Panc1 (cell line): ENCODE measurements around the gene NLRP10. TPM values are rescaled to one million over a fixed set of nuclear protein-coding genes. Genes with fewer than 3 reads are reported as not detected.

Source experiments
- ATAC-seq: fragments of 200-7000 bp; cut with Tn5 transposase; 2 replicates; pipeline ENCODE4 v1.9.1; 2020; ENCODE audit warnings: mild to moderate bottlenecking, moderate library complexity
- BruUV-seq: library from RNA; stranded (reverse); fragments of 400-500 nt; replicated peaks from 2 replicates; lab custom pipeline; 2021; lab: Mats Ljungman, UMichigan
- CTCF ChIA-PET: fragments of 300-600 bp; sonication (Branson Sonifier 250); formaldehyde crosslinking; loops from one replicate; lab custom pipeline; 2022; ENCODE audit warnings: antibody characterized with exemption; lab: Charles Lee
- POLR2A ChIA-PET: fragments of 300-600 bp; sonication (Branson Sonifier 250); formaldehyde crosslinking; loops from one replicate; lab custom pipeline; 2022; ENCODE audit warnings: antibody characterized with exemption; lab: Charles Lee
- DNase-seq: peaks from one replicate; pipeline ENCODE4 v3.0.0-alpha.2; 2010; ENCODE audit warnings: low read depth, low spot score
- H3K27ac ChIP-seq: 2 replicates; pipeline ENCODE4 v1.5.1; 2011; ENCODE audit warnings: mild to moderate bottlenecking, low read length, inconsistent platforms
- H3K27me3 ChIP-seq: fragments of 200-500 bp; sonication (Bioruptor generic); 2 replicates; pipeline ENCODE4 v1.6.0; 2014; ENCODE audit warnings: low read length, inconsistent platforms; ENCODE audit not compliant: control insufficient read depth, insufficient read depth
- H3K36me3 ChIP-seq: fragments of 200-500 bp; sonication (Bioruptor generic); 2 replicates; pipeline ENCODE4 v1.5.1; 2014; ENCODE audit warnings: inconsistent platforms, mild to moderate bottlenecking, low read length, moderate library complexity; ENCODE audit not compliant: control insufficient read depth, insufficient read depth
- H3K4me1 ChIP-seq: 2 replicates; pipeline ENCODE4 v1.5.1; 2011; ENCODE audit warnings: inconsistent platforms, mild to moderate bottlenecking, low read length, moderate library complexity; ENCODE audit not compliant: control insufficient read depth, insufficient read depth
- H3K4me3 ChIP-seq, 2 experiments: 2 replicates each; pipeline ENCODE4 v1.5.1; 2011 to 2012; ENCODE audit warnings: low read depth in 2 of 2, low read length in 2 of 2, mild to moderate bottlenecking in 2 of 2, inconsistent platforms in 1 of 2, moderate library complexity in 1 of 2
- H3K9me3 ChIP-seq: fragments of 200-500 bp; sonication (Bioruptor generic); 2 replicates; pipeline ENCODE4 v1.5.1; 2014; ENCODE audit warnings: low read depth, mild to moderate bottlenecking, inconsistent platforms, low read length, moderate library complexity; ENCODE audit not compliant: control insufficient read depth, insufficient read depth
- CTCF ChIP-seq: fragments of 450-650 bp; IDR thresholded peaks from 2 replicates; pipeline ENCODE4 v1.5.1; 2017; ENCODE audit warnings: mild to moderate bottlenecking
- POLR2AphosphoS5 ChIP-seq: IDR thresholded peaks from 2 replicates; pipeline ENCODE4 v1.6.1; 2012; ENCODE audit warnings: mild to moderate bottlenecking, low read depth, low read length, moderate library complexity
- REST ChIP-seq, 2 experiments: IDR thresholded peaks; 2 replicates each; pipeline ENCODE4 v1.6.1; 2011 to 2012; ENCODE audit warnings: low read depth in 2 of 2, control low read depth in 1 of 2, low read length in 1 of 2, mild to moderate bottlenecking in 1 of 2, moderate library complexity in 1 of 2; ENCODE audit not compliant: insufficient read depth in 1 of 2
- SIN3A ChIP-seq: IDR thresholded peaks from 2 replicates; pipeline ENCODE4 v1.6.1; 2012; ENCODE audit warnings: low read depth, mild to moderate bottlenecking, low read length, moderate library complexity, borderline replicate concordance; ENCODE audit not compliant: insufficient read depth
- TCF7L2 ChIP-seq: IDR thresholded peaks from 2 replicates; pipeline ENCODE4 v1.6.1; 2011; ENCODE audit warnings: mild to moderate bottlenecking, low read depth, low read length, inconsistent platforms
- in situ Hi-C: cut with HindIII; loops from 2 replicates; pipeline ENCODE4 v1.10.0; 2016; ENCODE audit warnings: low sequenced_read_pairs, low pct_unique_long_range_greater_than_20kb
- intact Hi-C: fragments of 100-400 bp; cut with micrococcal nuclease; formaldehyde crosslinking; loops from one replicate; pipeline ENCODE4 v1.10.0; 2022; ENCODE audit not compliant: unreplicated experiment
- total RNA-seq: library from RNA; stranded (reverse); gene quantifications from one replicate; pipeline ENCODE4 v1.2.1, GENCODE V29; 2021; ENCODE audit not compliant: unreplicated experiment

Gene NLRP10
- total RNA-seq, 1 experiment from 2014 or later: not detected

GRCh38 chr11:7924536-7924935 is 40.7 kb downstream of the NLRP10 start:
- H3K4me3 ChIP-seq: no peak overlapping the region
- no peak for TF ChIP-seq SIN3A
- no peak for TF ChIP-seq REST (IDR thresholded peaks at IDR 0.05; ENCODE audit: insufficient read depth in 1 of 2, low read depth in 2 of 2, low read length in 1 of 2)
- no peak for TF ChIP-seq POLR2AphosphoS5
- TF ChIP-seq CTCF: no peak
- TF ChIP-seq TCF7L2: no peak
- H3K36me3 ChIP-seq: no peaks in the 10 kb centered on the region
- intact Hi-C loops (no loop called here), in situ Hi-C loops (no loop called here)
- DNase-seq (no peak), ATAC-seq (no peak)
- ChIA-PET POLR2A (no interaction called here), CTCF (interaction anchor here (0.6 kb wide), 1 partner anchor 404 kb away, joined by 3 read pairs; no protein-coding TSS in a partner anchor)
- H3K27me3 ChIP-seq: no peaks in the 10 kb centered on the region
- 0 out of 2 replicates have a peak, but pooled peaks cover 3% of the 10 kb centered on the region for H3K9me3 ChIP-seq
- H3K27ac ChIP-seq: no peak overlapping the region
- H3K4me1 ChIP-seq: no peaks in the 10 kb centered on the region
- no TSS peak for BruUV-seq

DNA sequence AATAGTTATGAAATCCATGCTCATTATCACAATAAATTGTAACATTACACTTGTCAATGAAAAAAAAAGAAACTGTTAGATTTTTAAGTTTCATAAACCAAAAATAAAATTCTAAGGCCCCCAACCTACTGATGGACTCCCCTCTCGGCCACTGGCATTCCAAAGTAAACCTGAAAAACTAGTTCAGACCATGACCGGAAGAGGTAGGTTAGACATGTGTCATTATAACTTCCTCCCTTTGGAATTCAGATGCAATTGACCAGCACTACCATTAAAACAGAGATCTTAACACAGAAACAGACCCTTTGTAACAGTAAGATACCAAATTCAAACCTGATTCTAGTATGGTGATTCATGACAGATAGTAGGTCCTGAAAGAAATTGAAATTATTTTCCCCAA is 47.1 kb downstream of the NLRP10 start:
- no peak for DNase-seq
- TF ChIP-seq POLR2AphosphoS5 (no peak), SIN3A (no peak), TCF7L2 (no peak), REST (IDR thresholded peaks at IDR 0.05; ENCODE audit: insufficient read depth in 1 of 2, low read depth in 2 of 2, low read length in 1 of 2) (no peak), CTCF (no peak)
- intact Hi-C loops (no loop called here), in situ Hi-C loops (no loop called here)
- Histone ChIP-seq H3K27ac (no peak overlapping the region), H3K9me3 (no peaks in the 10 kb centered on the region), H3K4me3 (no peak overlapping the region), H3K36me3 (no peaks in the 10 kb centered on the region), H3K27me3 (no peaks in the 10 kb centered on the region), H3K4me1 (no peaks in the 10 kb centered on the region)
- BruUV-seq: no TSS peak
- ChIA-PET CTCF (no interaction called here), POLR2A (no interaction called here)
- no peak for ATAC-seq
